Panc1 (cell line): ENCODE measurements around the gene GMDS. TPM values are rescaled to one million over a fixed set of nuclear protein-coding genes. Genes with fewer than 3 reads are reported as not detected.

Experiments used
- ATAC-seq: fragments of 200-7000 bp; cut with Tn5 transposase; 2 replicates; pipeline ENCODE4 v1.9.1; 2020; ENCODE audit warnings: mild to moderate bottlenecking, moderate library complexity
- BruUV-seq: library from RNA; stranded (reverse); fragments of 400-500 nt; replicated peaks from 2 replicates; lab custom pipeline; 2021; lab: Mats Ljungman, UMichigan
- CTCF ChIA-PET: fragments of 300-600 bp; sonication (Branson Sonifier 250); formaldehyde crosslinking; loops from one replicate; lab custom pipeline; 2022; ENCODE audit warnings: antibody characterized with exemption; lab: Charles Lee
- POLR2A ChIA-PET: fragments of 300-600 bp; sonication (Branson Sonifier 250); formaldehyde crosslinking; loops from one replicate; lab custom pipeline; 2022; ENCODE audit warnings: antibody characterized with exemption; lab: Charles Lee
- DNase-seq: peaks from one replicate; pipeline ENCODE4 v3.0.0-alpha.2; 2010; ENCODE audit warnings: low read depth, low spot score
- H3K27ac ChIP-seq: 2 replicates; pipeline ENCODE4 v1.5.1; 2011; ENCODE audit warnings: mild to moderate bottlenecking, low read length, inconsistent platforms
- H3K27me3 ChIP-seq: fragments of 200-500 bp; sonication (Bioruptor generic); 2 replicates; pipeline ENCODE4 v1.6.0; 2014; ENCODE audit warnings: low read length, inconsistent platforms; ENCODE audit not compliant: control insufficient read depth, insufficient read depth
- H3K36me3 ChIP-seq: fragments of 200-500 bp; sonication (Bioruptor generic); 2 replicates; pipeline ENCODE4 v1.5.1; 2014; ENCODE audit warnings: inconsistent platforms, mild to moderate bottlenecking, low read length, moderate library complexity; ENCODE audit not compliant: control insufficient read depth, insufficient read depth
- H3K4me1 ChIP-seq: 2 replicates; pipeline ENCODE4 v1.5.1; 2011; ENCODE audit warnings: inconsistent platforms, mild to moderate bottlenecking, low read length, moderate library complexity; ENCODE audit not compliant: control insufficient read depth, insufficient read depth
- H3K4me3 ChIP-seq, 2 experiments: 2 replicates each; pipeline ENCODE4 v1.5.1; 2011 to 2012; ENCODE audit warnings: low read depth in 2 of 2, low read length in 2 of 2, mild to moderate bottlenecking in 2 of 2, inconsistent platforms in 1 of 2, moderate library complexity in 1 of 2
- H3K9me3 ChIP-seq: fragments of 200-500 bp; sonication (Bioruptor generic); 2 replicates; pipeline ENCODE4 v1.5.1; 2014; ENCODE audit warnings: low read depth, mild to moderate bottlenecking, inconsistent platforms, low read length, moderate library complexity; ENCODE audit not compliant: control insufficient read depth, insufficient read depth
- POLR2AphosphoS5 ChIP-seq: IDR thresholded peaks from 2 replicates; pipeline ENCODE4 v1.6.1; 2012; ENCODE audit warnings: mild to moderate bottlenecking, low read depth, low read length, moderate library complexity
- SIN3A ChIP-seq: IDR thresholded peaks from 2 replicates; pipeline ENCODE4 v1.6.1; 2012; ENCODE audit warnings: low read depth, mild to moderate bottlenecking, low read length, moderate library complexity, borderline replicate concordance; ENCODE audit not compliant: insufficient read depth
- TCF7L2 ChIP-seq: IDR thresholded peaks from 2 replicates; pipeline ENCODE4 v1.6.1; 2011; ENCODE audit warnings: mild to moderate bottlenecking, low read depth, low read length, inconsistent platforms
- in situ Hi-C: cut with HindIII; loops from 2 replicates; pipeline ENCODE4 v1.10.0; 2016; ENCODE audit warnings: low sequenced_read_pairs, low pct_unique_long_range_greater_than_20kb
- intact Hi-C: fragments of 100-400 bp; cut with micrococcal nuclease; formaldehyde crosslinking; loops from one replicate; pipeline ENCODE4 v1.10.0; 2022; ENCODE audit not compliant: unreplicated experiment
- total RNA-seq: library from RNA; stranded (reverse); gene quantifications from one replicate; pipeline ENCODE4 v1.2.1, GENCODE V29; 2021; ENCODE audit not compliant: unreplicated experiment
- TF ChIP-seq, protein P1 (sequence below), 2 experiments: IDR thresholded peaks; 2 replicates each; pipeline ENCODE4 v1.6.1; 2011 to 2012; ENCODE audit warnings: low read depth in 2 of 2, control low read depth in 1 of 2, low read length in 1 of 2, mild to moderate bottlenecking in 1 of 2, moderate library complexity in 1 of 2; ENCODE audit not compliant: insufficient read depth in 1 of 2
- TF ChIP-seq, protein P2 (sequence below): fragments of 450-650 bp; IDR thresholded peaks from 2 replicates; pipeline ENCODE4 v1.5.1; 2017; ENCODE audit warnings: mild to moderate bottlenecking

Gene GMDS
- total RNA-seq, 1 experiment from 2014 or later = 9.8 TPM

DNA sequence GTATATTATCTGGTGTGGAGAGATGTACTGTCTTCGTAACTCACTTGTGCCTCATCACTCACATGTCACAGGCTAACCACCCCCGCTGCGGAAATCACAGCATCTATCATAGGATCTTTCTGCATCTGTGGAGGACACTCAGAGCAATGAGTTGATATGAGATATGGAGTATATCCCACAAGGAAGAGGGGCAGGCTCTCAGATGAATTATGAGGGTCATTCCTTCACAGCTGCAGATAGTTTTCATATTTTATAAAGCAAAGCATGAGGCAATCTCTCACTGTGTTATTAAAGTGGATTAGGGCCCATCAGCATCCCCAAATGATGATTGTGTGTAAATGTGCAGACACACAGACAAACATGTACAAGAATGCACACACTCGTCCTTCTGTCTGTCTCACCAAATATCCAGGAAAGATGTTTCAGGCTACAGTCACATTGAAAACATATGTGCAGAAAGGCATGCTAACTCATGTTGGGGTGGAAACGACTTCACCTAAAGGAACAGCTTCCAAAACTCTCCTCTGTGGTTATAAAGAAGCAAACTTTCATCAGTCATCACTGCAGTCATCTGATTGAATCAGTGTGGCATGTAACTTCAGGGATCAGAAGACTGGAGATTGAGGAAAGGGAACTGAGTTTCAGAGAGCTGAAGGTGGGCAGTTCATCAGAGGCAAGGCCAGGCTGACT lies 471.0 kb downstream of the GMDS start:
- Histone ChIP-seq H3K4me3 (no peak overlapping the region), H3K27me3 (no peaks in the 10 kb centered on the region), H3K36me3 (no peaks in the 10 kb centered on the region), H3K9me3 (no peaks in the 10 kb centered on the region), H3K4me1 (no peaks in the 10 kb centered on the region), H3K27ac (no peak overlapping the region)
- intact Hi-C loops = no loop called here
- CTCF ChIA-PET = no interaction called here
- no peak for TF ChIP-seq SIN3A
- TF ChIP-seq, protein P1, sequence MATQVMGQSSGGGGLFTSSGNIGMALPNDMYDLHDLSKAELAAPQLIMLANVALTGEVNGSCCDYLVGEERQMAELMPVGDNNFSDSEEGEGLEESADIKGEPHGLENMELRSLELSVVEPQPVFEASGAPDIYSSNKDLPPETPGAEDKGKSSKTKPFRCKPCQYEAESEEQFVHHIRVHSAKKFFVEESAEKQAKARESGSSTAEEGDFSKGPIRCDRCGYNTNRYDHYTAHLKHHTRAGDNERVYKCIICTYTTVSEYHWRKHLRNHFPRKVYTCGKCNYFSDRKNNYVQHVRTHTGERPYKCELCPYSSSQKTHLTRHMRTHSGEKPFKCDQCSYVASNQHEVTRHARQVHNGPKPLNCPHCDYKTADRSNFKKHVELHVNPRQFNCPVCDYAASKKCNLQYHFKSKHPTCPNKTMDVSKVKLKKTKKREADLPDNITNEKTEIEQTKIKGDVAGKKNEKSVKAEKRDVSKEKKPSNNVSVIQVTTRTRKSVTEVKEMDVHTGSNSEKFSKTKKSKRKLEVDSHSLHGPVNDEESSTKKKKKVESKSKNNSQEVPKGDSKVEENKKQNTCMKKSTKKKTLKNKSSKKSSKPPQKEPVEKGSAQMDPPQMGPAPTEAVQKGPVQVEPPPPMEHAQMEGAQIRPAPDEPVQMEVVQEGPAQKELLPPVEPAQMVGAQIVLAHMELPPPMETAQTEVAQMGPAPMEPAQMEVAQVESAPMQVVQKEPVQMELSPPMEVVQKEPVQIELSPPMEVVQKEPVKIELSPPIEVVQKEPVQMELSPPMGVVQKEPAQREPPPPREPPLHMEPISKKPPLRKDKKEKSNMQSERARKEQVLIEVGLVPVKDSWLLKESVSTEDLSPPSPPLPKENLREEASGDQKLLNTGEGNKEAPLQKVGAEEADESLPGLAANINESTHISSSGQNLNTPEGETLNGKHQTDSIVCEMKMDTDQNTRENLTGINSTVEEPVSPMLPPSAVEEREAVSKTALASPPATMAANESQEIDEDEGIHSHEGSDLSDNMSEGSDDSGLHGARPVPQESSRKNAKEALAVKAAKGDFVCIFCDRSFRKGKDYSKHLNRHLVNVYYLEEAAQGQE (IDR thresholded peaks at IDR 0.05; ENCODE audit: insufficient read depth in 1 of 2, low read depth in 2 of 2, low read length in 1 of 2) = no peak
- TF ChIP-seq POLR2AphosphoS5 = no peak
- TF ChIP-seq TCF7L2 = no peak
- TF ChIP-seq, protein P2, sequence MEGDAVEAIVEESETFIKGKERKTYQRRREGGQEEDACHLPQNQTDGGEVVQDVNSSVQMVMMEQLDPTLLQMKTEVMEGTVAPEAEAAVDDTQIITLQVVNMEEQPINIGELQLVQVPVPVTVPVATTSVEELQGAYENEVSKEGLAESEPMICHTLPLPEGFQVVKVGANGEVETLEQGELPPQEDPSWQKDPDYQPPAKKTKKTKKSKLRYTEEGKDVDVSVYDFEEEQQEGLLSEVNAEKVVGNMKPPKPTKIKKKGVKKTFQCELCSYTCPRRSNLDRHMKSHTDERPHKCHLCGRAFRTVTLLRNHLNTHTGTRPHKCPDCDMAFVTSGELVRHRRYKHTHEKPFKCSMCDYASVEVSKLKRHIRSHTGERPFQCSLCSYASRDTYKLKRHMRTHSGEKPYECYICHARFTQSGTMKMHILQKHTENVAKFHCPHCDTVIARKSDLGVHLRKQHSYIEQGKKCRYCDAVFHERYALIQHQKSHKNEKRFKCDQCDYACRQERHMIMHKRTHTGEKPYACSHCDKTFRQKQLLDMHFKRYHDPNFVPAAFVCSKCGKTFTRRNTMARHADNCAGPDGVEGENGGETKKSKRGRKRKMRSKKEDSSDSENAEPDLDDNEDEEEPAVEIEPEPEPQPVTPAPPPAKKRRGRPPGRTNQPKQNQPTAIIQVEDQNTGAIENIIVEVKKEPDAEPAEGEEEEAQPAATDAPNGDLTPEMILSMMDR = no peak
- no peak for ATAC-seq
- POLR2A ChIA-PET = no interaction called here
- no peak for DNase-seq
- BruUV-seq = no TSS peak
- in situ Hi-C loops = no loop called here

DNA sequence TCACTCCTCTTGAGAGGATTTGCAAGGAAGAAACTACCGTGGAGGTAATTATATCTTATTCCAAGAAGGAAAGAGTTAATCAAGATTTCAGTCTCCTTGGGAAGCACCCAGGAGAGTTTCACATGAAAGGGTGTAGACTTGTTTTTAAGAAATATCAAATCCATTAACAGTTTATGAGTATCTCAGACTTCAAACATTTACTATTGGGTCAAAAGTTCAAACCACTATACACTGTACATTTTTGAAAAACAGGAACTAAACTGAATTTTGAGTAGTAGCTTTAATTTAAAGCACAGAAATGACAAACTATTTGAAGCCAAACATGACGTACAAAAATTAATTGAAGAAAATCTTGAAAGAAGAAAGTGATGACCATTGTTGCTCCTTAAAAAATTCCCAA lies 471.7 kb downstream of the GMDS start:
- ATAC-seq (no peak), DNase-seq (no peak)
- ChIA-PET POLR2A (no interaction called here), CTCF (no interaction called here)
- in situ Hi-C loops = no loop called here
- H3K9me3 ChIP-seq = no peaks in the 10 kb centered on the region
- H3K4me3 ChIP-seq = no peak overlapping the region
- H3K36me3 ChIP-seq = no peaks in the 10 kb centered on the region
- no peak overlapping the region for H3K27ac ChIP-seq
- BruUV-seq = no TSS peak
- intact Hi-C loops = no loop called here
- TF ChIP-seq POLR2AphosphoS5 (no peak), SIN3A (no peak), TCF7L2 (no peak)
- TF ChIP-seq, protein P1 (IDR thresholded peaks at IDR 0.05; ENCODE audit: insufficient read depth in 1 of 2, low read depth in 2 of 2, low read length in 1 of 2) = no peak
- TF ChIP-seq, protein P2 = no peak
- no peaks in the 10 kb centered on the region for H3K27me3 ChIP-seq
- H3K4me1 ChIP-seq = no peaks in the 10 kb centered on the region
